Myocyte (in vitro differentiated cells): ENCODE data around the gene FGF14. TPM values are rescaled to one million over a fixed set of nuclear protein-coding genes. Genes with fewer than 3 reads are reported as not detected.
A peak's percentile ranks its signal among the peaks of the same experiment; 100 is the strongest.
"Not testable (repeated sequence)": the region's sequence is repeated elsewhere in the genome, so short reads cannot be mapped to it uniquely, and the experiment has no call there.

Source experiments
- DNase-seq: peaks from one replicate; pipeline ENCODE4 v3.0.0-alpha.2; 2012; ENCODE audit warnings: low read depth
- total RNA-seq: library from RNA; depleted of rRNA; stranded (reverse); fragments of >200 nt; gene quantifications from 2 replicates; pipeline ENCODE4 v1.2.3, GENCODE V29; 2014

The FGF14 gene
- total RNA-seq, 1 donor from 2014 or later, result not detected

DNA sequence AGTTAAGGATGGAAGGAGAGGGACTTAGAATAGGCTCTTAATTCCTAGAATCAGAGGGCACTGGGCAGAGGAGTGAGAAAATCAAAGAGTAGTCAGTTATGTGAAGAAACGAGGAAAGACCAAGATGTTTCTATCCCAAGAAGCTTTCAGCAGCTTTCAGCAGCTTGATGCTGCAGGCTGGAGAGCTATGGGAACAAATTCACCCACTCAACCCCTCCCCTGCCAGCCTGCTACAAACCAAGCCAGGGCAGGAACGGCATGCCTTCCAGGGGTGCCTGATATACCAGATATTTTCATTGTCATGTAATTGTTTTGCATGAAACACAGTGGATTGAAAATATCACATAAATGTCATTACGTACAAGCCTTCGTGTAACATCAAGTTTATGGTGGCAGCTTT lies 262.2 kb downstream of the FGF14 start:
- DNase-seq, result no peak

DNA sequence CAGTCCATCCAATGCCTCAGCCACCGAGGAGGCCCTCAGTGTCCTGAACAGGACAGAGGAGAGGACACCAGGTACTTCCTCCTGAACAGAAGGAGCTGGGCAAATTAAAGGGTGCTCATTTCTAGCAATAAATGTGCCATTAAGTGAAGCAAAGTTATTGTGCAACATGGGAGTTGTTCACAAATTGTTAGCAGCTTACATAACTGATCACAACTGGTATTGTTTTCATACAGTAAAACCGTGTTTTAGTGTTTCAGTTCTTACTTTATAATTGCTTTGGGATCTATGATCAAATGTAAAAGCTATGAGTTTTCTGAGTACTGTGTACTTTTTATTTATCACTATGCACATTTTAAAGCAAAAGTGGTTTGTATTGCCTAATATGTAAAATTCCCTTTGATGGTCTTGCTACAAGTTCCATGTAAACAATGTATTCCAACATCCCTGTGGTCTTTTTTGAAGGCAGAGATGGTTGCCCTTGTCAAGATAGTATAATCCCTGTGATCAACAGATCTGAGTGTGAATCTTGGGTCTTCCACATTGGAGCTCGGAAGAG lies 263.1 kb downstream of the FGF14 start:
- no peak for DNase-seq

- DNase-seq, result not testable (repeated sequence)
Observed at GRCh38 chr13:102137904-102138303, 263.9 kb downstream of the FGF14 start.

DNA sequence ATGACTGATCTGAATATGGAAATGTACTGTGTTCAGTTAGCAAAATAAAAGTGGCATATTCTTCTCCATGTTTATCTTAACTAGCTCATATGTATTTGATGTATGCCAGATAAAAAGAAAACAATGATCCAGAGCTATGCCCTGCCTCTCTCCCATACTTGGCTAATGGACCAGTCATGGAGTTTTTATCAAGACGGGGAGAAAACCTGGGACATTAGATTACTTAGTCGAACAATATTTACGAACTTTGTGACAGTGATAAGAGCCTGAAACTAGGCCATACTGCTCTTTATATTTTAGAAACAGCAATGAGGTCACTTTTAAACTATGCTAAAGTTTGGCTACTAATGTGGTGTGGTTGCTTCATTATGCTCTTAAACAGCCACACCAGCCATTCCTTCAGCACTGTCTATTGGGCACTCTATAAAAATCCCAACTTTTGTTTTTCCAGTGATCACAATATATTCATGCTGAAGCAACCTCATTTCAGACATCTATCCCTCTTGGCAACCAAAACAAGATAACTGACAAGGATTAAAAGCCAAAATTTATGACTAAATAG lies 265.0 kb downstream of the FGF14 start:
- no peak for DNase-seq

- DNase-seq, result no peak
Observed at GRCh38 chr13:102132777-102133295, 269.0 kb downstream of the FGF14 start.

- no peak for DNase-seq
Observed at GRCh38 chr13:102131246-102131645, 270.6 kb downstream of the FGF14 start.

- peak; percentile 1 for DNase-seq
Observed at GRCh38 chr13:102128216-102128810, 273.5 kb downstream of the FGF14 start.

DNA sequence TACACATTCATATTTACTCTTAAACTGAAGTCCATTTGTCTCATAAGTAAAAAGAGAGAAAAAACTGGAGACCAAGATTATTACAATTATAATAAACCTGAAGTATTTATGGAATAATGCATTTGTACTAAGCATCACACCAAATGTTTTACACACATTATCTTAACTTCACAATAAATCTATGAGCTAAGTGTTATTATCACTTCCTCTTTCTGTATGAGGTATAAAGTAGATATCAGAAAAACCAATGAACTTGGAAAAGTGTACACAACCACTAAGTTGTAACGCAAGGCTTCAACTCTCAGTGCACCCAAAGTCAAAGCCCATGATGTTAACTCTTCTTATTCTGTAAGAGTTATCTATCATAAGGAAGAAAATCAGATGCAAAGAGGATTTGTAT lies 274.7 kb downstream of the FGF14 start:
- DNase-seq, result no peak

- no peak for DNase-seq
Observed at GRCh38 chr13:102122147-102122546, 279.7 kb downstream of the FGF14 start.

GRCh38 chr13:102117175-102117831 lies 284.5 kb downstream of the FGF14 start:
- DNase-seq, result no peak

DNA sequence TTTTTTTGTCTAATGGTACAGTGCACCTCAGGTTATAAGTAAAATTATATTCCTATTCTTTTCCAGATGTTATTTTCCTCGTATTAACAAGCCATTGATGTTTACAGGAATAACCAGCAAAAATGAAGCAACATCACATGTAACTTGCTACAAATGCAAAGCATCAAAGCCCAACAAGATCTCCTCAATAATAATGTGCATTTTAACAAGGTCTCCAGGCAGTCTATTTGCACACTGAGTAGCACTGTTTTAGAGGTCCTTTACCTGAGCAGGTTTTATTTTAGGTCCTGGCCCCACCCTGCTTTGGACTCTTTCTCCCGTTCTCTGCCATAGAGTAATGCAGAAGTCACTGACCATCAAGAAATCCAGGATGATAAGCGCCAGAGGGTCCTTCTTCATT lies 298.4 kb downstream of the FGF14 start:
- DNase-seq, result no peak

- no peak for DNase-seq
Observed at GRCh38 chr13:102100234-102100633, 301.6 kb downstream of the FGF14 start.

GRCh38 chr13:102097708-102098107 lies 304.1 kb downstream of the FGF14 start:
- DNase-seq, result no peak

GRCh38 chr13:102093288-102093687 lies 308.6 kb downstream of the FGF14 start:
- DNase-seq, result not testable (repeated sequence)

GRCh38 chr13:102091231-102091630 lies 310.6 kb downstream of the FGF14 start:
- no peak for DNase-seq

GRCh38 chr13:102090532-102090931 lies 311.3 kb downstream of the FGF14 start:
- no peak for DNase-seq

- DNase-seq, result no peak
Observed at GRCh38 chr13:102089722-102090121, 312.1 kb downstream of the FGF14 start.

DNA sequence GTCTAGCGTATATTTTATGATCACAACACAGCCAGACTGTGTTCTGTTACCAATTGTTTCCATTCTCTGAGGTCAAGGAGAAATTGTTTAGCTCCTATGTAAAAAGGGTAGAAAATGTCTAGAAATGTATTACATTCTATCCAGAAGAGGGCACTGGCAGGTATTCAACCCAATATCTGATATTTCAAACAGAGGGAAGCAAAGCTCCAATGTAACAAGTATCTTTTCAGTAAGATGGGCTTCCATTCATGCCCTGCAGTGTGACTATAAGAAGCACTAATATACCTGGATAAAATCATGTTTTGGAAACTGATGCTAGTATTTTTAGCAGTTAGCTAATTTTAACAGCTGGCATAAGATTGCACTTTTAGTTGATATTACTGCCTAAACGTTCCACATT lies 312.7 kb downstream of the FGF14 start:
- no peak for DNase-seq

- no peak for DNase-seq
Observed at GRCh38 chr13:102073251-102073650, 328.6 kb downstream of the FGF14 start.

DNA sequence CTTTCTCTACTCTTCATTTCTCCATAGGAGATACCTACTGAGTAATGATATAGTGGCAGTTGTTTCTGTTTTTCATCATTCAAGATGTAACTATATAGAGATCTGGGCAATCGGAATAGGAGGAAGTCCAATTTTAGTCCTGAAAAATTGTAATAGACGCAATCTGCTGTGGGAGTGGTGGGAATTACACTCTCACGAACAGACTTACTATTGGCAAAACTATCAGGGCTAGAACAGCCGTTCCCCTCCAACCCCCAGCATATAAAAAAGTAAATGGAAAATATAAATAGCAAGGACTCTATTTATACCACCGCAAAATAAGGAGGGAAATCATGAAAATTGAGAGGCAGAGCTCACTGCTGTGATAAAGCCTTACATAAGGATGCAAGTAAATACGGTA lies 330.1 kb downstream of the FGF14 start:
- no peak for DNase-seq

GRCh38 chr13:102068323-102068722 lies 333.5 kb downstream of the FGF14 start:
- DNase-seq, result not testable (repeated sequence)

GRCh38 chr13:102055090-102055779 lies 346.6 kb downstream of the FGF14 start:
- no peak for DNase-seq
